GM21717 (cell line): ENCODE data around the gene IREB2.
A peak's percentile ranks its signal among the peaks of the same experiment; 100 is the strongest.
"Not testable (repeated sequence)": the region's sequence is repeated elsewhere in the genome, so short reads cannot be mapped to it uniquely, and the experiment has no call there.

Experiments
- ATAC-seq: cut with Tn5 transposase; IDR thresholded peaks from one replicate; pipeline ENCODE4 v1.9.1; 2021; ENCODE audit warnings: mild to moderate bottlenecking, moderate library complexity; ENCODE audit not compliant: unreplicated experiment

The IREB2 gene

DNA sequence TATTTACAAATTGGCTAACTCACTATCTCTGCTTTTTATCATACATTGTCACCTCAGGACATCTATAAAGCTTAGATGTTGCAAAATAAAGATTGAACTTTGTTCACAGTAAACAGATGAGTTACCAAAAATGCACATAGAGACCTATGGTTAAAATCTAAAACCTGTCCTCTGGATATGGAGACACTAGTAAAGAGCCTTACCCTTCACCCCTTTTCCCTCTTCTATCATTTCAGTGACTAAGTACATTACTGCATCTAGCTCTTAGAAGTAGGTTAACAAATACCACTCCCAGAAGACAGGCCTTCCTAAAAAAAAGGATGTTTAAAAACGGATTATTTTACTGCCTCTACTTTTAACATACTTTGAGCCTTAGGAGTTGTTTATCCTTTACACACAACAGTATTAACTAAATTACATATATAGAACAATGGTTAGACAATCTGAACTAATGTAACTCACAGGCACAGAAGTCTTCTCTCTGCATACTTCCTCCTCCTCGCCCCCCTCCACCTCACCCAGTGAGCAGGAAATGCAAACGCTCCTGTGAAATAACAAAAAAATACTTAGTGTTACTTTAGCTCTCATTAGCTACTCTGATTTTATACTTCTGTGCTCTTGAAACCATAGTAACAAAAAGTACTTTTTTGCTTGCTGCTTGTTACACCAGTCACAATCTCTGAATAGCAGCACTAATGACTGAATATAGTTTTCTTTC is 23.3 kb downstream of the IREB2 start:
- no peak for ATAC-seq

DNA sequence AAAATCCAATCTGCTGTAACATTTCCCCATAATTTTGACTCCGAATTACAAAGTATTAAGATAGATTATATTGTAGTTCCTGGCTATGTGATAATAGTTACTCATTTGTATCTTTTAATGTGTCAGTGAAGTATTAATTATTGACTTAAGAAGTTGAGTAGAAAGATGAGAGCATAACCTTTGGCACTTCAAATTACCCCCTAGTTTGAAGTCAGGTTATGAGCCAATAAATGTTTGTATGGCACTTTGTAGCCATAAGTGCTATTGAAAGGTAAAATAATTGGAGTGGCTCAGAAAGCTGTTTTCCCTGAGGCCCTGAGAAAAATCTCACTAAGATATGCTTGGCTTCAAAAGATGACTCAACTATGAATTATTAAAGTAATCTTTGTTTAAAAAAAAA is 31.0 kb downstream of the IREB2 start:
- no peak for ATAC-seq

DNA sequence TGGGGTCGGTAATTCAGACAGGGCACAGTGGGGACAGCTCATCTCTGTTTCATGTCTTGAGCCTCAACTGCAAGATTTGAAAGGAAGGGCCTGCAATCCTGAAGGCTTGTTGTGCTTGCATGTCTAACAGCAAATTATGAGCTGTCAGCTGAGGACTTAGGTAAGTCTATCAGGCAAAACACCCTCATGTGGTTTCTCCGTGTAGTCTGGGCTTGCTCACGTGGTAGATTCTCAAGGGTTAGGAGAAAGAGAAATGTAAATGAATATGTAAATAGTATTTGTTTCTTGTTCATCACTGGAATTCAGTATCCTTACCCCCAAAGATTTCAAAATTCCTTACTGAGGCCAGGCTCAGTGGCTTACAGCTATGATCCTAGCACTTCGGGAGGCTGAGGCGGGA is 39.3 kb downstream of the IREB2 start:
- no peak for ATAC-seq

DNA sequence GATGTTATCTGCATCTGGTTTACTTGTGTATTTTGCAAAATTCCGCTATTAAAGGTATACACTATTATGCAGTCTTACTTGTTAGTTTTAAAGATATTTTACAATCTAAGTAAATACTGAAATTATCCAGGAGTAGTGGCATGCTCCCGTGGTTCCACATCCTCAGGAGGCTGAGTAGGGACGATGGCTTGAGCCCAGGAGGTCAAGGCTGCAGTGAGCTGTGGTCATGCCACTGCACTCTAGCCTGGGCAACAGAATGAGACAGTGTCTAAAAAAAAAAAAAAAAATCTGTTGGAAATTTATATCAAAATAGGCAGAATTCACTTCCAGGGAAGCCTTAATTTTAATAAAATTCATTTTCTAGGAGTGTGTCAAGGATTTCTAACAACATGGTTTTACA is 41.6 kb downstream of the IREB2 start:
- no peak for ATAC-seq

DNA sequence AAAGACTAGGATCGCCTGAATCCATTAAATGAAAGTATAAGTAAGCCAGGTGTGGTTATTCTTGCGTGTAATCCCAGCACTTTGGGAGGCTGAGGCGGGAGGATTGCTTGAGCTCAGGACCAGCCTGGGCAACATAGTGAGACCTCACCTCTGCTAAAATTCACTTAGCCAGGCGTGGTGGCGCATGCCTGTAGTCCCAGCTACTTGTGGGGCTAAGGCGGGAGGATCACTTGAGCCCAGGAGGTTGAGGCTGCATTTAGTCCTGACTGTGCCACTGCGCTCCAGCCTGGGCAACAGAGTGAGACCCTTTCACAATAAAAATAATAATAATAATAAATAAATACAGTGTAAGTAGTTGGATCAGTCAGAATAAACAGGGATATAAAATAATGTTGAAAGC is 43.9 kb downstream of the IREB2 start:
- ATAC-seq = no peak

DNA sequence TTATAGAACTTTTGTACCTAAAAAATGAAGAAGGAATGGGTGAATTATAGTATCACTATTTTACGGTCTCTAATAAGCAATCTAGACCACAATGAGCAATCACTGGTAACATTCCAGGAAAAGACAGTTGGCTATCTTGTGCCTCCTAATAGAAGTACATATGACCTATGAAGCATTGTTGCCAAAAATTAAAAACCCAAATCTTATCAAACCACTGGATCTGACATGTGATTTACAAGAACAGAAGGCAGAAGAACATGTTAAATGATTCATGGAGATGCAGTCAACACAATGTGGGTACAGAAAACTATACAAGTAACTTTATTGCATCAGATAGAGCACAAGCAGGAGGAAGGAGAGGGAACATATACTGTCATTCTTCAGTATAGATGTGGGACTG is 54.9 kb downstream of the IREB2 start:
- ATAC-seq = no peak

DNA sequence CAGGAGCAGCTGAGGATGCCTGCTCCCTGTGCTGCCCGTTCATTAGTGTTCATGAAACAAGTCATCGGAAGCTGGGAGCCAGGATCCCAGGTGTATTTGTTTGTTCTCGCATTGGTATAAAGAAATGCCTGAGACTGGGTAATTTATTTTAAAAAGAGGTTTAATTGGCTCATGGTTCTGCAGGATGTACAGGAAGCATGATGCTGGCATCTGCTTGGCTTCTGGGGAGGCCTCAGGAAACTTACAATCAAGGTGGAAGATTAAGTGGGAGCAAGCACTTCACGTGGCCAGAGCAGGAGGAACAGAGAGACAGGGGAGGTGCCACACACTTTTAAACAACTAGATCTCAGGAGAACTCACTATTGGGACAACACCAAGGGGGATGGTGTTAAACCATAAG is 63.8 kb downstream of the IREB2 start:
- ATAC-seq = no peak

DNA sequence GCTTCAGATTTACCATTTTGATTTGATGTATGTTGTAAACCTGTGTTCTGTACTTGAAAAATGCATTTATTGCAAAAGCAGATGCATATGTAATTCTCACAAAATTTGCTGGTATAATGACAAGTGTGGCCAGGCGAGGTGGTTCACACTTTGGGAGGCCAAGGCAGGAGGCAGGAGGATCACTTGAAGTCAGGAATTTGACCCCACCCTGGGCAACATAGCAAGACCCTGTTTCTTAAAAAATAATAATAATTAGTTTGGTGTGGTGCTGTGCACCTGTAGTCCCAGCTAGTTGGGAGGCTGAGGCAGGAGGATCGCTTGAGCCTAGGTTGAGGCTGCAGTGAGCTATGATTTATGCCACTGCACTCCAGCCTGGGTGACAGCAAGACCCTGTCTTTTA is 64.6 kb downstream of the IREB2 start:
- ATAC-seq = no peak

DNA sequence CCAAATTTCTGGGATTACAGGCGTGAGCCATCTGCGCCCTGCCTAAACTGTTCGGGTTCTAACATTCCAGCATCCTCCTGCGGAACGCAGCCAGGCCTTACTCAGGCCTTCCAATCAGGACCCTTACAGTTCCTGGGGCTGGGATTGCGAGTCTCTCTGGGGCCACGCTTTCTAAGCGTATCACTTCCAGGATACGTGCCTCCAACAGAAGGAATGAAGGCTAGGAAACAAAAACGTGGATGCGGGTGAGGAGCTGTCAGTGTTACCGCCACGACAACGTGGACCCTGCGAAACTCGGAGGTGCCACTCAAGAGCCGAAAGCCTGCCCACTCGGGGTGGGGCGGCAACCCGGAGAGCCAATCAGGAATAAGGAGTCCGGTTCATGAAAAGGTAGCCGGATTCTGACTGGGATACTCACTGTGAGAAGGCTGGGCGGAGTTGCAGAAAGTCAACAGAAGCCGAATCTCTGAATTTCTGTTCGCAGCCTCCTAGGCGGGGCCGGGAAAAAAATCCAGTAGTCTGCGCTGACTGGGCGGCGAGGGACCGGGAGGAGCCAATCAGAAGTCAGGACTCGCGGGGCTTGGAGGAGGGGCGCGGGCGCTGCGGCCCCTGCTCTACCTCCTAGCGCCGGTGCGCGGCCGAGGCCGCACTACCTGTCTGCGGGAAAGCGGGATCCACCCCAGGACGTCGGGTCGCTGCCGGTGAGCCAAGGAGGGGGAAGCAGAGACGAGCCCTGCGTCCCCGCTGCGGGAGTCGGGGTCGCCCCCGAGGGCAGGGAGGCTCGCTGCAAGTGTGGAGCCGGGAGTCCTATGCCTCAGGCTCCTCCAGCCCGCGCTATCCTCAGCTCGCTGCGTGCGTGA is 69.2 kb downstream of the IREB2 start, which contains the start of gene HYKK:
Gene HYKK, plus strand, starts transcription at position 607 of the 860 bp plus-strand sequence. CDS start 5,512 bp downstream, outside the sequence.
- peak; percentile 92 for ATAC-seq

DNA sequence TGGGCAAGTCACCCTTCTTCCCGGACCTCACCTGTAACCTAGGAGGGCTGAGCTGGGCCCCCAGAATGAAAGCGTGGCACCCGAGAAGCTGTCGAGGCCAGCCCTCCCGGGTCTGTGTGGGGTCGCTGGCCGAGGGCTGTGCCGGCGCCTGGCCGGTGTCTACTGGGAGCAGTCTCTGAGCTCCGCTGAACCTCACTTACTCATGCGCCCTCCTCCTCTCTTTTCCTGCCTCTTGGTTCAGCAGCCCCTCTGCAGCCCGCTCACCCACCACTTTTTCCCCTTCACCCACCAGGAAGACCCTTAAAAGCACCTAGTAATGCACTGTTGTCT is 69.8 kb downstream of the IREB2 start:
- ATAC-seq = peak; percentile 29

DNA sequence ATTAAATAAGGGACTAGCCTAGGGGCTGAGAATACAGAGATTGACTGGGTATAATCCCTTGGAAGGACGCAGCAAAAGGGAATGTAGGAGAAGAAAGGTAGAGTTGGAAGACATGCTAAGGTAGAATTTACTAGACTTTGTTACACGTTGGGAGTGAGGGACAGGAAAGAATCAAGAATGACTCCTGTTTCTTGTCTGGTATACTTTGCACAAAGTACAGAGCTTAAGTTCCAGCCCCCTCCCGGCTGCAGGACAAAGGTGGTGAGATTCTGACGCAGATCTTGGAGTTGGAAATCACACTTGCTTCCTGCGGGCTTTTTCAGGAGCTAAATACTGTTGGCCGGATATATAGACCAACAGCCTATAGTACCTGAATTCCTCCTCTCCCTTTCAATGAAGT is 70.3 kb downstream of the IREB2 start:
- ATAC-seq = no peak

DNA sequence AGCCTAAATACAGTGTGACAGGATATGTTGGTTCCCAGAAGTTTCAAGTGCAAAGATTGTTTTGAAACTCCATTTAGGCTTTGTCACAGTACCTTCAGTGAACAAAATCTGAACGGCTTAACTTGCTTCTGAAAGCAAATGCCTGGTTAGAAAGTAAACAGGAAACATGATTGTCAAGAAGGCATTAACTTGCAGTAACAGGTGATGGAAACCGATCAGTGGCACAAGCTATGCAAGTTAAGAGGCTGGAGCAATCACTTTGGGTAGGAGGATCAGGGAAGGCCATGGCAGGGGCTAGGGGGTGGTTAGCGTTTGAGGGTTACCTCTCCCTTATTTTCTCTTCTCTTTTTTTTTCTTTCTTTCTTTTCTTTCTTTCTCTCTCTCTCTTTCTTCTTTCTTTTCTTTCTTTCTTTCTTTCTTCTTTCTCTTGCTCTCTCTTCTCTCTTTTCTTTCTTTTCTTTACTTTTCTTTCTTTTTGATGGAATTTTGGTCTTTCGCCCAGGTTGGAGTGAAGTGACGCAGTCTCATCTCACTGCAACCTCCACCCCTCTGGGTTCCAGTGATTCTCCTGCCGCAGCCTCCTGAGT is 71.8 kb downstream of the IREB2 start:
- ATAC-seq = no peak

DNA sequence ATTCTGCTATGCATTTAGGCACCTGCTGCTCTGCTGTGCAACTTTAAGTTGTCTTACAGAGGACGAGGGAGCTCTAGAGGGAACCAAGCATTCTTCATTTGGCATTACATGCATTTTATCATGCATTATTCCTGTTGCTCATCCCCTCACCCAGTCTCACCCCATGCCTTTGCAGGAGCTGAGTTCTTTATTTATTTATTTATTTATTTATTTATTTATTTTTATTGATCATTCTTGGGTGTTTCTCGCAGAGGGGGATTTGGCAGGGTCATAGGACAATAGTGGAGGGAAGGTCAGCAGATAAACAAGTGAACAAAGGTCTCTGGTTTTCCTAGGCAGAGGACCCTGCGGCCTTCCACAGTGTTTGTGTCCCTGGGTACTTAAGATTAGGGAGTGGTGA is 82.0 kb downstream of the IREB2 start:
- not testable (repeated sequence) for ATAC-seq

DNA sequence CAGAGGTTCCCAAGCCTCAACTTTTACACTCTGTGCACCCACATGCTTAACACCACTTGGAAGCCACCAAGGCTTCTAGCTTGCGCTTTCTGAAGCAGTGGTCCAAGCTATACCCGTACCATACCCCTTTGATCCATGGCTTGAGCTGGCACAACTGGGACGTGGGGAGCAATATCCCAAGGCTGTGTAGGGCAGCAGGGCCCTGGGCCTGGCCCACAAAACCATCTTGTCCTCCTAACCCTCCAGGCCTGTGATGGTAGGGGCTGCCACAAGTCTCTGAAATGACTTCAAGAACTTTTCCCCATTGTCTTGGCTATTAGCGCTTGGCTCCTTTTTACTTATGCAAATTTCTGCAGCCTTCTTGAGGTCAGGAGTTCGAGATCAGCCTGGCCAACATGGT is 86.2 kb downstream of the IREB2 start:
- ATAC-seq = no peak

DNA sequence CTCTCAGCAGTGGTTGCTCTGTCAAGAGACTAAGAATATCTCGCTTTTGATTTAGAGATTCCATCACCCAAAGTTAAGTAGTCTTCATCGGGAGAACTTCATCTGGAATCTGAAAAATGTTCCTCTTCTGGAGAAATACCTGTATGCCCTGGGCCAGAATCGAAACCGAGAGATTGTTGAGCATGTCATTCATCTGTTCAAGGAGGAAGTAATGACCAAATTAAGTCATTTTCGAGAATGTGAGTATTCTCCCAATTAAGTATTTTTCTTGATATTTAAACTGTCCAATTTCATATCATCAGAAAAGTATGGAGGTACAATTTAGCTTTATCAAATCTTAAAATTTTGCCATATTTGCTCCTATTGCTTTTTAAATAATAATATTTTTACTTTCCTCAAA is 89.3 kb downstream of the IREB2 start:
- ATAC-seq = no peak

DNA sequence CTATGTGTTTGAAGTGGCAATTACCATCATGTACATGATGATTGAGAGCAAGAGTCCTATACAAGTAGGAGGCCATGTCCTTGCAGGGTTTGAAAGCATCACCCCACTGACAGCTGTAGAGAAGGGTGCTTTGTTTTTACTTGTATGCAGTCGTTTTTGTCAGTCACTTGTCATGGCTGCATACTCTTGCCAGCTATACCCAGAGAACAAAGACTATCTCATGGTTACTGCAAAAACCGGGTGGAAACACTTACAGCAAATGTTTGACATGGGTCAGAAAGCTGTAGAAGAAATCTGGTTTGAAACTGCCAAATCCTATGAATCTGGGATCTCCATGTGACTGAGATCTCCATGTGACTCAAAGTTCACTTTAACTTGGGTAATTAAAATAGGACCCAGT is 95.3 kb downstream of the IREB2 start:
- no peak for ATAC-seq

DNA sequence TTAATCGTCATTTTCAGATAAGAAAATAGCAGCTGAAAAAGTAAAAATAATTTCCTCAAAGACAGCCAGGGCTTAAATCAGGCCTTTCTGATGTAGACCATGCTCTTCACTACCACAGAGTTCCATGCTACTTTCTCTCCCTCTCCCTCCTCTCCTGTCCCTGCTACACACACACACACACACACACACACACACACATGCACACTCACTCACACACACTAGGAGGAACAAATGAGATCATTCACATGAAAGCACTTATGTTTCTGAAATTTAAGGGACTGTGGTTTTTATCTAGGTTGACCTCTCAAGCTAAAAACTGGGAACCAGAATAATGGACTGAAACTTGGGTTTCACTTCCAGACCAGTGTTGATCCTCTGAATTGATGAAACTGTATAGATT is 98.1 kb downstream of the IREB2 start:
- ATAC-seq = no peak

DNA sequence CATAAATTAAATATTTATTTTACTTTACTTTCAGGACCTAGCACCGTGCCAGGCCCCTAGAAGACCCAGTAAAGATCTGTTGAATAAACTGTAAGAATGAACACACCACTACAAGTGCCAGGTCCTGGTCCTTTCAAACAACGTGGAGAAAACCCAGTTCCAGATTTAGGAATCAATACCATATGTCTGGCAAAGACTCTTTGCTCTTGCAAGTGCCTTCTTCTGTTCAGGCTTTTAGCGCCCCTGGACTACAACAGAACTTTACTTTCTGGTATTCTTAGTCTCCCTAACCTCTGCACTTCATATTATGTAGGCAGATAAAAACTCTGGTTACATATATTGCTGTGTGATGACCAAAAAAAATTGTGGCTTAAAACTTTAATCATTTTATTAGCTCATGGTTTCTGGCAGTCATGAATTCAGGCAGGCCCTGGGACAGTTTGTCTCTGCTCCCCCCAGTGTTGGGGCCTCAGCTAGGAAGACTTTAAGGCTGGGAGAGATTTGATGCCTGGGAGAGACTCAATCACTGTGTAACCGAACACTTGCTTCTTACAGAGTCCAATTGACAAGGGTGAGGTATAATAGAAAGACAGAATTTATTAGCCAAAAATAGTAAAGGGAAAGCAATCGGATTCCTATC is 99.4 kb downstream of the IREB2 start:
- no peak for ATAC-seq

DNA sequence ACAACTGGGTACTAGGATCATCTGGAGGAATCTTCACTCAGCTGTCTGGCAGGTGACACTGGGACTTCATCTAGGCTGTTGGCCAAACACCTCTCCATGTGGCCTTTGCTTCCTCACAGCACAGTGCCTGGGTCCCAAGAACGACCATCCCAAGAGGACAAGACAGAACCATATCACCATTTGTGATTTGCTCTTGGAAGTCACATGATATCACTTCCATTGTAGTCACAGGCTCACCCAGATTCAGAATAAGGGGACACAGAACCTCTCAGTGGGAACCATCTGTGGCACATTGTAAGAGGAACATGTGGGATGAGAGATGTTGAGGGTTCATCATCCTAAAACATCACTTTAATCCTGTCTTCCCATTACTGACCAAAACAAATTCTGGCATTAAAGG is 100.3 kb downstream of the IREB2 start:
- ATAC-seq = no peak

DNA sequence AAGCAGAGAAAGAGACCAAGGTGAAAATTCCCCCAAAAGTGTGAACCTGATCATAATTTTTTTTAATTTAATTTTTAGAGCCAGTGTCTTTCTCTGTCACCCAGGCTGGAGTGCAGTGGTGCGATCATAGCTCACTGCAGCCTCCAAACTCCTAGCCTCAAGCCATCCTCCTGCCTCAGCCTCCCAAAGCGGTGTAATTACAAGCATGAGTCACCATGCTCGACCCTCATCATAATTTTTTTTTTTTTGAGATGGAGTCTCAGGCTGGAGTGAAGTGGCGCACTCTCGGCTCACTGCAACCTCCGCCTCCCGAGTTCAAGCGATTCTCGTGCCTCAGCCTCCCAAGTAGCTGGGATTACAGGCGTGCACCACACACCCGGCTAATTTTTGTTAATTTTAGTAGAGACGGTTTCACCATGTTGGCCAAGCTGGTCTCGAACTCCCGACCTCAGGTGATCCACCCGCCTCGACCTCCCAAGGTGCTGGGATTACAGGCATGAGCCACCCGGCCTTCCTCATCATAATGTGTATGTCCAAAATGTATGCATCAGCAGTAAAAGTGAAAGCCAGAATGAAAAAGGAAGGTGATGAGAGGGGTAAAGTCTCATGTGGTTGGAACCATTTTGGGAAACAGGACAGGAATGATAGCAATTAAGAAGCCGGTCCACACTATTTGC is 101.6 kb downstream of the IREB2 start:
- ATAC-seq = not testable (repeated sequence)
